NCI-H1048 (cell line): Measurements from ENCODE around the gene FRYL.
"Not testable (repeated sequence)": the region's sequence is repeated elsewhere in the genome, so short reads cannot be mapped to it uniquely, and the experiment has no call there.

ENCODE experiments used
- DNase-seq: peaks from one replicate; lab custom pipeline; 2025; lab: John Stamatoyannopoulos, UW

FRYL gene

GRCh38 chr4:48661391-48661790 lies 118.7 kb downstream of the FRYL start:
- DNase-seq, result no peak

DNA sequence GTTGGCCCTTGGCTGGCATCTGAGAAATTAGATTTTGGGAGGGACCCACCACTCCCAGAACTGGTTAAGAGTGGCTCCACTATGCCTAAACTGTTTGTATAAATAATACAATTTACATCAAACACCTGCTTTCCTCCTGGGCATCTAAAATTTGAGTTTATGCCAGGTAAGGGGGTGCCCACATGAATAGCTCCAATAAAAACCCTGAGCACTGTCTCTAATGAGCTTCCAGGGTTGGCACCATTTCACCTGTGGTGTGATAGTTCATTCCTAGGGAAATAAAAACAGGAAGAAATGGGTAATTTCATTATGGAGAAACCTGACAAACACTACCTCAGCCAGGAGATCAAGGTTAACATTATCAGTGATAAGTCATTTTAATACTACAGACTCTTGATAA lies 119.7 kb downstream of the FRYL start:
- DNase-seq, result no peak

DNA sequence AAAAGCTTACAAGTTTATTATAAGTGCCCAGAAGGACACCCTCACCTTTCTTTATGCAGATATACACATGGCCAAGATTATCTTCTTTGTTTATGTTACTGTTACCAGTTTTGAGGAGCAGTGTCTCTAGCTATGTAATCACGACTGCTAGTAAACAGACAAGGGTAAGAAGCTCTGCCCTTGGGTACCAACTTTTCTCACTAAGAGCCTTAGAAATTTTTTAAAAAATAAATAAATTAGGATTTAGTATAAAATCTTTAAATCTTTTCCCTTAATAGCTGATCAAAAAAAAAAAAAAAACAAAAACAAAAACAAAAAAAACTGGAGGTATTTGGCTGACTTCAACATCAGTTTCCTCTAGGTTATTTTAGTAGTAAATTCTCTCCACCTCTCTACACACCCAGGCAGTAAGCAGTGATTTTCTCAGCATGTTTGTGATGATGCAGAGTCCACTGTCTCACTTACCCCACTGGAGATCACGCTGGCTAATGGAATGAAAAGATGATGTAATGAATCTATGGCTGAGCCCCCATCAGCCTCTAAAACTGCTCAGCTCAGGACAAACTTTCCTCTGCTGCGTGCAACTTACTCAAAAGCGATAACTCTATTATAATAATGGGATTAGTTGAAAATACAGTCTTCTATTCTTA lies 125.9 kb downstream of the FRYL start:
- no peak for DNase-seq

- no peak for DNase-seq
These were observed 126.7 kb downstream of the FRYL start for GRCh38 chr4:48653217-48654014.

GRCh38 chr4:48651914-48652313 lies 128.2 kb downstream of the FRYL start:
- DNase-seq, result no peak

DNA sequence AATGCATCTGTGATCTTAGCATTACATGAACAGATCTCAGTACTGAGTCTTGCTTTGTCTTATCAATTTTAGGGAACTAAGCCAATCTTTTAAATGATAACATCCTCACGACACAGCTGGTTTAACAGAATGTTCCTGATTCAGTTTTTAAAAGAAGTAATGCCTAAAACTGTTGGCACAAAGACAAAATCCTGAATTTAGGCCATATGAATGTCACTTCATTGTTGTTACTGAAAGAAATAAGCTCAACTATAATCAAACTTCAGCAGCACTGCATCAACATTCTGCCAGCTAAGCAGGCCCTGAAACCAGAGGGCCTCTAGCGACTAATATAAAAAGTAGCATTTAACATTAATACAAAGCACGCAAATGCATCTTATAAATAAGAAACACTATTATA lies 130.6 kb downstream of the FRYL start:
- DNase-seq, result no peak

- no peak for DNase-seq
These were observed 134.8 kb downstream of the FRYL start for GRCh38 chr4:48645225-48645794.

DNA sequence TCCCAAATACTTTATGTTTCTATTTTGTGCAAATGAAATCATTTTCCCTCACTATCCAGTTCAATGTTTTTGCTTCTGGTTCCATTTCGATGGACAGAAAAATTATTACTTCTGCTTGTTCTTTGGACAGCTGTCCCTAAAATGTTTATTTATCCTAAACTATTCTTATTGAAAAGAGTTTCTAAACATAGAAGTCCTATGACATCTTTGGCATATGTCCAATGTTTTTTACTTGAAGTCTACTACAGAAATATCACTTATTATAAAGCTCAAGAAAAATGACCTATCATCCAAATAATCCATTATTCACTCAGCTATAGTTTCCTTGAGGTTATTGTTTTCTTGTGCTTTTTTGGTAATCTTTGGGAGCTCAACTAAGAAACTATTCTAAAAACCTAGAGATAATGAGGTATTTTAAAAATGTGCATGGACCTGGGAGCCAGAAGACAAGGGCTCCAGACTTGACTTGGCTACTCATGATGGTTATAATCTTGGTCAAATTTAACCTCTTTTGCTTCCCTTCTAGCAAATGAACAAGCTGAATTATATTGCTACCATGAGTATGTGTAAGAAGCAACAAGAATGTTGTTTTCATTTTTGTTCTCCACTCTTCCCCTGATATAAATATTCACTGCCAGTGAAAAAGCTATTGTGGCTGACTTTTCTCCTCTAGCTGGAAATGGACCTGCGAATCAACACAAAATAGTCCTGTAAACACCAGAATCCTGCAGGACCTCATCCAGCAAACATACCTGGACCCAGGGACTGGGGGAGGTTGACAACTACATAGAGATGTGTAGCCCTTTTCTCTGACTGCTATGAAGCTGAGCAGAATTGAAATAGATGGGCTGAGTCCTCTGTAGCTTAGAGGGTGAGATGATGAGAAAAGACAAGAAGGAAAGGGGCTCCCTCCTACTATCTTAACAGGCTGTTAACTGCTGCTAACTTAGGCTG lies 137.4 kb downstream of the FRYL start:
- no peak for DNase-seq

GRCh38 chr4:48641401-48641800 lies 138.7 kb downstream of the FRYL start:
- no peak for DNase-seq

DNA sequence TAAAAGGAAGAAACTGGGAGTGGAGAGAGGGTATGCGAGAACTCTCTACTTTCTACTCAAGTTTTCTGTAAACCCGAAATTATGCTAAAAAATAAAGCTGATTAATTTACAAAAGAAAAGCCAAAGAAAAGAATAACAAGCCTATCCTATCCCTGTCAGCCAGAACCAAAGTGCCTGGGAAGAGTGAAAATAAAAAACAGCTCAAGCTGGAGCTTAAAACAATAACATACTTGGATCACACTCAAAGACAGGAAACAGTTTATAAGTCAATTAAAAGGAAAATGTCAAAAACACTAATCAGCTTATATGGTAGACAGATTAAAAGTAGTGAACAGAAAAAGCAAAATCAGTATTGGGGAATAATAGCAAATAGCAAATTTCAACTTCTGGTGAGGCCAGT lies 139.4 kb downstream of the FRYL start:
- no peak for DNase-seq

GRCh38 chr4:48640225-48640624 lies 139.9 kb downstream of the FRYL start:
- no peak for DNase-seq

GRCh38 chr4:48639807-48640206 lies 140.3 kb downstream of the FRYL start:
- DNase-seq, result no peak

- DNase-seq, result not testable (repeated sequence)
These were observed 141.5 kb downstream of the FRYL start for GRCh38 chr4:48638586-48638985.

GRCh38 chr4:48636911-48637310 lies 143.2 kb downstream of the FRYL start:
- DNase-seq, result no peak

- no peak for DNase-seq
These were observed 144.1 kb downstream of the FRYL start for GRCh38 chr4:48635980-48636379.

GRCh38 chr4:48635310-48635709 lies 144.8 kb downstream of the FRYL start:
- no peak for DNase-seq

GRCh38 chr4:48634688-48635308 lies 145.3 kb downstream of the FRYL start:
- no peak for DNase-seq

DNA sequence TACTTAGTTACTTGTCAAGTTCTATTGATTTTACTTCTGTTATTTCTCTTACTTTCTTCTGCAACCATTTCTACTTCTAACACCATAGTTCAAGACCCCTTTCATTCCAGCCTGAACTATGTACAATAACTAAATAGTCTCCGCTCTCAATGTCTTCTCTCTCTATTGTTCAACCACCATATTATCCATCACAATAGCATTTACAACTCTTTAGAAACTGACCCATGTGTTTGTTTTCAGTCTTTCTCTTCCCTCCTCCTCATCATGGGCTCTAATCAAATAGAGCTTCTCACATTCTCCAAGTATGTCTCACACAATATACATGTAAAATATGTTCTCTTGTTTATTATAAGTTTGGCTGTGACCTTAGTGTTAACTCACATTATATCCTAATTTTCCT lies 146.4 kb downstream of the FRYL start:
- DNase-seq, result no peak

GRCh38 chr4:48629458-48629857 lies 150.6 kb downstream of the FRYL start:
- no peak for DNase-seq

- no peak for DNase-seq
These were observed 156.8 kb downstream of the FRYL start for GRCh38 chr4:48623182-48623780.

- DNase-seq, result no peak
These were observed 159.2 kb downstream of the FRYL start for GRCh38 chr4:48620831-48621230.
